GM18868 (cell line): ENCODE data around the gene WRNIP1.
"Not testable (repeated sequence)": the region's sequence is repeated elsewhere in the genome, so short reads cannot be mapped to it uniquely, and the experiment has no call there.

ENCODE experiments used
- ATAC-seq: cut with Tn5 transposase; IDR thresholded peaks from one replicate; pipeline ENCODE4 v1.9.1; 2021; ENCODE audit warnings: mild to moderate bottlenecking, moderate library complexity; ENCODE audit not compliant: unreplicated experiment

The WRNIP1 gene

DNA sequence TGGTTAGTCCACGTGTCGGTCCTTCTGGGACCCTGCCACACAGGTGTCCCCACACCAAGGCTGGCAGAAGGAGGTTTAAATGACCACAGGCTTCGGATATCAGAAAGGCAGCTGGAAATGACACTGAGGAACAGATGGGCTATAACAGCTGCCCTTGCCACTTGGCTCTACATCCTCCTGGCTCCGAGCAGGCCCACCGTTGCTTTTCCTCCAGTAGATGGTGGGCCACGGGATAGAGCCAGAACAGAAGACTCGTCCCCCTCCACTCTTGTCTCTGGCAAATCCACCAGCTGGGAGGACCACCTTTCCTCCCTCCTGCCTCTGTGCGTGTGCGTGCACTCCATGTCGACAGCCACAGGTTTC is 17.6 kb downstream of the WRNIP1 start:
- no peak for ATAC-seq

DNA sequence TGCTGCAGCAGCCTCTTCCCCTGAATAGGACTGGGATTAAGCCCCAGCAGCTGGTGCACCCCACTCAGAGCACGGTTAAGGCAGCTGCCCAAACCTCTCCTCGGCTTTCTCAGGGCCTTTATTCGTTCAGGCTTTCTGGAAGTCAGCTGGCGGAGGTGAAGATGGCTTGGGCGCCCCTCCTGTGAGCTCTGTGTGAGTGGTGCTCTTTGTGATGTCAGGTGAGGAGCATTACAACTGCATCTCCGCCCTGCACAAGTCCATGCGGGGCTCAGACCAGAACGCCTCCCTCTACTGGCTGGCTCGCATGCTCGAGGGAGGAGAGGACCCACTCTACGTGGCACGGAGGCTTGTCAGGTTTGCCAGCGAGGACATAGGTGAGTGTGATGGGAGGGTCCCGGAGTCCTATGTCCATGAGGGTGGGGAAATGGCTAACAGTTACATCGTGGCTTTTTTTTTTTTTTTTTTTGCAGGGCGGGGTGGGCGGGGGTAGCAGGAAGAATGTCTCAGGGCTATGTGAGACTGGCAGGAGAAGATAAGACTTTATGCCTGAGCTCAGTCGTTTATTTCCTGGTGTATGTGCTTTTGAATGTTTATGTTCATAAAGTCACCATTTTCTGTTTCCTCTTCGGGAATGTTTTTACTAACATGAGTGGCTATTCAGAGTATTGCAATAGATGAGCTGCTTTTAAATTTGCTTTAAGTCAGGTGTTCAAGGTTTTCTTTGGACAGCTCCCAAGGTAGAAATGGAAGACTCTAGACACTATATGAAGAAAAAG is 18.2 kb downstream of the WRNIP1 start:
- ATAC-seq = no peak

DNA sequence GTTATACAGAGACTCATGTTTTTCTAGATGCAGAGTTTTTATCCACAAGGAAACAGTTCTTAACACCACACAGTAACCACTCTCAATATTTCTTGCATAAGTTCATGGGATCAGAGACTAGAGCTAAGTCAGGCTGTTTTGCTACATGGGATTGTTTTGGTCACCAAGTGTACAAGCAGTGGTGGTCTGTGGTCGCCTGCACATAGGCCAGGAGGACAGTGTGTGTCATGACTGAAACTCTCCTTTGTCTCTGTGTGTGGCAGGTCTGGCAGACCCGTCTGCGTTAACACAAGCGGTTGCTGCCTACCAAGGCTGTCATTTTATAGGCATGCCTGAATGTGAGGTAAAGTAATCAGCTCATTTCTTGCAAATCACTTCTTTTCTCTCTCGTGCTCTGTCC is 18.9 kb downstream of the WRNIP1 start:
- ATAC-seq = no peak

DNA sequence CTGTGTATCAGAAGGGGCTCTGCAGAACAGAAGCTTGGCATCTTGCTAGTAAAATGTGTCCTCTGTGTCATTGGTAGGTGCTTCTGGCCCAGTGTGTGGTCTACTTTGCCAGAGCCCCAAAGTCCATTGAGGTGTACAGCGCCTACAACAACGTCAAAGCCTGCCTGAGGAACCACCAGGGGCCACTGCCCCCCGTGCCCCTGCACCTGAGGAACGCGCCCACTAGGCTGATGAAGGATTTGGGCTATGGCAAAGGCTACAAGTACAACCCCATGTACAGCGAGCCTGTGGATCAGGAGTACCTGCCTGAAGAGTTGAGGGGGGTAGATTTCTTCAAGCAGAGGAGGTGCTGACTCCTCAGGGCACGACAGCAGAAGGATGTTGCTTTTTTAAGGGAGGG is 19.7 kb downstream of the WRNIP1 start:
- no peak for ATAC-seq

DNA sequence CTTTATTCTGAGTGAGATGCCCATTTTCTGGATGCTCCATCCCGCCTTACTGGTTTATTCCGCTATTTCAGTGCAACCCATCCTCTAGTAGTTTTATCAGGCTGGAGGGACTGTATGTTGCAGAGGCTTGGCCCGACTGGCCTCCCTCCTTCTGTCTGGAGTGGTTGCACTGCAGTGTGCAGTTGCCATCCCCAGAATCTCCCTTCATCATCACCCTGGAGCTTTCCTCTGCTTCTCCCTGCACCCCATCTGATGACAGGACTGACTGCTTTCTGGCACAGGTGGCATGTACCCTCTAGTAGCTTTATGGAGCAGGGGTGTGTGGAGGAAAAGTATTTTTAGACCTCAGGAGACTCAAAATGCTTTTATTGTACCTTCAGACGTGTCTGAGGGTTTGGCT is 21.1 kb downstream of the WRNIP1 start:
- no peak for ATAC-seq

DNA sequence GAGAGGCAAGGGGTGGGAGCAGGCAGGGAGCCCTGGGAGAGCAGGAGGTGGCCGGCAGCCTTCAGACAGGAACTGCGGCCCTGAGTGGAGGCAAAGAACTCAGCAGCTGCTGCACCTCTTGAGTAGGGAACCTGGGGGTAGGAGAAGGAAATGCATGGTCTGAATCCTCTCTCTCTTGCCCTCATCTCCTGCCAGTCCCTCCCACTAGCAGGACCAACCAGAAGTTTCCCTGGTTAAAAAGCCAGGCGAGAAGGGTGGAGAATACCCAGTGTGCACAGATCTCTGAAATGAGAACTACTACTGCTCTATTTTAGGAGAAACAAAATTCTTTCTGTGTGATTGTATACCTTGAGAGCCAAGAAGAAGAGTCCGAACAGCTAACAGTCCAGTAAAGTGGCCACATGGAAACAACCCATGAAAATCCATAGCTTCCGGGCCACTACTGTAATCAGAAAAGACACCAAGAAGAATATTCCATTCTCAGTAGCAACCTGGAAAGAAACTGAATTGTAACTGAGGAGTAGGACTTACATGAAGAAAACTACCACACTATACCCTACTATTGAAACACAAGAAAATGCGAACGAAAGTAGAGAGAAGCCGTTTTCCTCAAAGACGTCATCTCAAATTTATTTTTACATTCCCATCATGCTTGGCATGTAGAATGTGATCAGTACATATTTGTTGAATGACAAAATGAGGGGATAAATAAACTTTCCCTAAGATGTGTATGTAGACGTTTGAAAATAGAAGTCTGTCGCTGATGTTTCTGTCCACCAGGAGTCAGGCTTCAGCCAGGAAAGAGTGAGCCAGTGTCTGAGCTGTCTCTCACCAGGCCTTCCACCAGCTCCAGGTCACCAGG is 25.6 kb downstream of the WRNIP1 start:
- ATAC-seq = peak; percentile 62

DNA sequence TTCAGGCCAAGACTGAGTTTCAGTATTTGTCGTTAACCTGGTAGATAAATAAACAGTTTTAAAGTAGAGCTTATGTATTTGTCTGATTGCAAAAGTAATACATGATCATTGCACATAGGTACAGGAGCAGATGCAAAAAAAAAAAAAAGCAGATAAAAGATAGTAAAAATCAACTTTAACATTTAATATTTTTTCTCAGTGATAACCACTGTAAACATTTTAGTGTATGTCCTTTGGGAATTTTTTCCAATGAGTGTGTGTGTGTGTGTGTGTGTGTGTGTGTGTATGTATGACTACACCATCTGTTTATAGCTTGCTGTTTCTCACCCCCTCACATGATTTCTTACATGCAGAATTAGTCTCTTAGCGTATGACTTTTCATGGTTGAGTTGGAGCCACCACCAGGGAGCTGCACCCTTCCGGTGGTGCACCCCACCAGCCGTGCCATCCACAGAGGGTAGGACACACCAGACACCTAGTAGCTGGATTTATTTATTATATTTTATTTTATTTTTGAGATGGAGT is 26.3 kb downstream of the WRNIP1 start:
- no peak for ATAC-seq

DNA sequence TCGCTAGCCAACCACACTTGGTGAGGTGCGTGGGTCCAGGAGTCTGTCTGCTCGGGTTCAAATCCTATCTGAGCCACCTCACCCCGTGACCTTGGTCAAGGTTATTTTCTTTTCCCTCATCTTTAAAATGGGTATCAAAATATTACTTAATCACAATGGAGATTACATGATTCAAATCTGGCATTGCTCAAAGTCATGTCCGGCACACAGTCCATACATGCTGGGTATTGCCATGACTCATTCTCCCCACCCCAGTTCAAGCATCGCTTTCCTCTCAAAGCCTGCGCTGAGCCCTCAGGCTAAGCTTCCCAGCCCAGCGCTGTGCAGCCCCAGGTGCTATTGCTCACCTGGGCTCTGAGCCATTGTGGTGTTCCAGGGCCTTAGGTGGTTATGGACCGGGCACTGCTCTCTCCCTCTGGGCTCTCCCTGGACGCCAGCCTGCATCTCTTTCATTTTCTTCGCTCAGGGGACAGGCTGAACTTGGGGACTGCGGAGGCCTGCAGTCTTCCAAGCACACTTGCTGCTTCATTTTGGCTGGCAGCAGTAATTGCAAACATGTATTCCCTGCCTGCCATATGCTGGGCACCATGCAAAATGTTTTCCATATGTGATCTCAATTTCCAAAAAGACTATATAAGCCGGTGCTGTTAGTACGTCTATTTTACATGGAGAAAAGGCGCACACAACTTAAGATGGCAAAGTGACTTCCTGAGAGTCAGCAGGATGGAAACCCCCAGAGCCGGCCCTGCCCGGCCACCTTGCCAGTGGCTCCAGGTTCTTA is 27.3 kb downstream of the WRNIP1 start:
- ATAC-seq = no peak

DNA sequence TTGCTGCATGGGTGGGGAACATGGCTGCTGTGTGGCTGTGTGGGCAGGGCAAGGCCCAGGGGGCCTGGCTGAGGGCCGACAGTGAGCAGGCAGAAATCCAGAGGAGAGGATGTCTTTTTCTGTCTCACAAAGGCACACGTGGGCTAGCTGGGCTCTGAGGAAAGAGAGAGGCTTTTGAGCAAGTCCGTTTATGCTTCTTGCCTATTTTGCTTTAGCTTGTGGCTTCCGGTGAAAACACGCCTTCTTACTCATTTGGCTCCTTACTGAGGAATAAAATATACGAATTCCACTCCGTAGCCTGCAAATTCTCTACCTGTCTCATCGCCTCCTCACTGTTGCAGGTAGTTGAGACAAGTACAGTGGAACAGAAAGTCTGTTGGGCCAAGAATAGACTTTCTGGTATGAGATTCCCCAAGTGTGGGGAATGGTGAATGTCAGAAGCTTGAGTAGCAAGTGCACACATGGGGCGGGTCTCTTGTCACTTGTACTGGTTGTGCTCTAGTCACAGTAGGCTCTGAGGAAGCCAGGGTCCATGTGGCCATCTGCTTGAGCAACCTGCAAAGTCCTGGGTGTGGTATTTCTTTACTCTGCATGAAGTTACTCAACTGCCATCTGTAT is 28.4 kb downstream of the WRNIP1 start:
- ATAC-seq = no peak

DNA sequence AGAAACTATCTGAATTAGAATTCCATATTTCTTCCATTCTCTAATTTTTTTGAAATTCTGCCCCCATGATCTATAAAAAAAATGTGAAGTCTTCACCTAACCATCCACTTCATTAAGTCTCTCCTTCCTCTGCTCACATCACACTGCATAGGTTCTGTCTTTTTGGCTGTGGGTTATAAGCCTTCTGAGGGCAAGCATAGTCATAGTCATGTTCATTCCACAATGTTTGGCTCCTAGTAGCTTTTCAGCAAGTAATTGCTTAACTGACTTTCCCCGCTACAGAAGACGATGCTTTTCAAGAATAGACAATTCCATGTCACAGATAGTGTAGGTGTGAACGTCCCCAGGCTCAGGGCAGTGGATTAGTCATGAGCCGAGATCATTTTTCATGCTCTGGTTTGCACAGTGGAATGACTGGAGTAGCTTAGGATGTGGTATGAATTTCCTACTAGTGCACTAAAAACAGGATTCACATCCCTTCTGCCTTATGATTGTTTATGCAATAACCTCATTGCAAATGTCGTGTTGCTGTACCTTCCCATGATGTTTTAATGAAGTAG is 29.1 kb downstream of the WRNIP1 start:
- no peak for ATAC-seq

DNA sequence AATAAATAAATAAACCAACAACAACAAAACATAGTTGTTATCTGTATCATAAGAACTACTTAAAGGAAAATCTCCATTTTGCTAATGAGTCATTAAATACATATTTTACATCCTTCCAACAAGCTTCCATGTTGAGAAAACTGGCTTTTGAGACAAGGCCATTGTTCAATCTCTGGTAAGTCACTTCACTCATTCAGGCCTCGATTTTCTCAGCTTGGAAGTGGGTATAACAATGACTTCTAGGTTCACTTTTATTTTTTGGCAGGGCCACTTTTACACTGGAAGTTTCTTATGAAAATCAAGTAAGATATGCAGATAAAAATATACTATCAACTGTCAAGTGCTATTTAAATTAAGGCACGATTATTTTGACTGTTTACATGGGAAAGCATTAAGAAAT is 30.0 kb downstream of the WRNIP1 start:
- ATAC-seq = no peak

DNA sequence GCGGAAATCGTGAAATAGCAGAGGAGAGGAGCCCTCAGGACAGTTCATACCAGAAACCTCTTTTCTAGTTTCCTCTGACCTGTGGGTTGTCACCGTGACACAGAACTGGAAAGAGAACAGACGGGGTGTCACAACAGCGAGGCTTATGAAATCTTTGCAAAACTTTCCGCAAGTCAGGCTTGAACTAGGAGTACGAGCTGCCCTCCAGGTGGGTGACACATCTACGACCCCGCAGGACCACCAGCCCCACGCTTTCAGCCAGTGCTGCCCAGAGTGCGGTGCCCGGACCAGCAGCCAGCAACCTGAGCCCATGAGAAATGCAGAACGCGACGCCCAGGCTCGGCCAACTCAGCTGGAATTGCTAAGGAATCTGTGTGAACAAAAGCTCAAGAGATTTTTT is 30.8 kb downstream of the WRNIP1 start:
- no peak for ATAC-seq

DNA sequence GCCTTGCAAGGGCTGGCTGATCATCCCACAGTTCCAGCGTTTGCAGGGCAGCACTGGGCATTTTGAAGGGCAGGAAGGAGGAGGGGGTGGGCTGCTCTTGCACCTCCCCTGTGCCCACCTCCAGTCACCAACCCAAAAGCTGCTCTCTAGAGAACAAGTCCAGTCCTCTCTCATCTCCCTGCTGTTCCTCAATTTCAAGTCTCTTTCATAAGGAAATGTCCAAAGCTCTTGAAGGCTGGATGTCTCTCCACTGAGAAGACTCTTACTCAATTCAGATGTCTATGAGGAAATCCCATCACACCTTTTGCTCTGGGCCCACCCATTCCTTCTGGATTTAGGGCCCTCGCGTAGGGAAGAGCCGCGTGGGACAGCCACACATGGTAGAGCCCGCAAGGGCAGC is 31.7 kb downstream of the WRNIP1 start:
- ATAC-seq = no peak

DNA sequence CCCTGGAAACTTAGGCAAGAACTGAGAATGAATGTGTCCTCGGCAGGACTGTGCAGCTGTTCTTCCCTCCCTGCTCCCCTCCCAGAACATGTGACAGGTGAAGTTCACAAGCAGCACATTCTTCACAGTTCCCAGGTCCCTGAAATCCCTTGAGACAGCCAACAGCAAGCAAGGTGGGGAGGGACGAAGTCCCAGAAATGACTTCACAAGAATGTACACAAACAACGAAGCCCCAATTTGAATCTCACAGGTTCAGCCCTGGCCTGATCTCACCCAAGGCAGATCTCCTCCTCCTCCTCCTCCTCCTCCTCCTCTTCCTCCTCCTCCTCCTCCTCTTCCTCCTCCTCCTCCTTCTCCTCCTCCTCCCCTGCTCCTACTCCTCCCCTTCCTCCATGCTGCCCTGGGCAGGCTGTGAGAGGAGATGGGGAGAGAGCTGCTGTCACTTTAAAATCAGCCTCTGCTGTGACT is 32.4 kb downstream of the WRNIP1 start:
- no peak for ATAC-seq

DNA sequence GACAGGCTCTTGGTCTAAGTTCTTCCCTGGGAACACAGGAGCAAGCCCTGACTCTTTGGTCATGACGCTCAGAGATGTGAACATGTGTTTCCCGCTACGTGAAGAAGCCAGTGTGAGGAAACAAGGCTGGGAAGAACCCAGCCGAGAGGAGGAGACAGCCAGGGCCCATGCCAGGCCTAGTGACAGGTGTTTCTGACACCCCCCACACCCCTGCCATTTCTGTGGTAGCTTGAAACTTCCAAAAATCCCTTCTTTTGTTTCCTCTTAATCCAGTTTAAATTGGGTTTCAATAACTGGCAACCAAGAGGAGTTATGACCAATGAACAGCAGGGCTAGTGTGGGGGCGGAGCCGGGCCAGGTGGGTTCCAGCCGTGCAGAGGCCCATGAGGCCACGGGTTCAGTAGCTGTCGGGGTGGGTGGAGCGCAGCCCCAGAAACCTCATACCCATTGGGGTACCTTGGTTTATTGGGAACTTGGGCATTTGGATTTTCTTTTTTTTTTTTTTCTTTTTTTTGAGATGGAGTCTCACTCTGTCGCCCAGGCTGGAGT is 33.5 kb downstream of the WRNIP1 start:
- ATAC-seq = no peak

DNA sequence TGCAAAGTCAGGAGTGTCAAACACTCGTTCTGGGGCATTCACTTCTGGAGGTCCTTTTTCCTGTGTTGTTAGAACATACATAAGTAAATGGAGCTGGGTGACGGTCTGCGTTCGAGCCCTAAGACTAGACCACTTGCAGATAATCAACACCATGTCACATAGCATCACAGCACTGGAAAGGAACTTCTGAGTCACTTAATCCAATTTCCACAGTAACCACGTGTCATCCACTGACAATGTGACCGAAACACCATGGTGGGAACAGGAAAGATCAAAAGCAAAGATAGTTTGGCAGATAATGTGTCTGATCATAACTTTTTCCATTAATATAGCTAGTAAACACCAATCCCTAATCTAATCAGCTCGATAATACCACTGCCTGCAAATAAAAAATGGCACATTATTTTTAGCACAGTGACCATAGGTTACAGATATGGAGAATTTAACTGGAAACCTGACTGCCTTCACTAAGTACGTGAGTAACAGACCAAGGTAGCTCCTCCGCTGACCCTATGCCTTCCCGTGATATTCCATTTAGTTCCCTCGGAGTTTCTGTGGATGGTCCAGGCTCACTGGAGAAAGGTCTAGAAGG is 34.8 kb downstream of the WRNIP1 start:
- ATAC-seq = no peak

DNA sequence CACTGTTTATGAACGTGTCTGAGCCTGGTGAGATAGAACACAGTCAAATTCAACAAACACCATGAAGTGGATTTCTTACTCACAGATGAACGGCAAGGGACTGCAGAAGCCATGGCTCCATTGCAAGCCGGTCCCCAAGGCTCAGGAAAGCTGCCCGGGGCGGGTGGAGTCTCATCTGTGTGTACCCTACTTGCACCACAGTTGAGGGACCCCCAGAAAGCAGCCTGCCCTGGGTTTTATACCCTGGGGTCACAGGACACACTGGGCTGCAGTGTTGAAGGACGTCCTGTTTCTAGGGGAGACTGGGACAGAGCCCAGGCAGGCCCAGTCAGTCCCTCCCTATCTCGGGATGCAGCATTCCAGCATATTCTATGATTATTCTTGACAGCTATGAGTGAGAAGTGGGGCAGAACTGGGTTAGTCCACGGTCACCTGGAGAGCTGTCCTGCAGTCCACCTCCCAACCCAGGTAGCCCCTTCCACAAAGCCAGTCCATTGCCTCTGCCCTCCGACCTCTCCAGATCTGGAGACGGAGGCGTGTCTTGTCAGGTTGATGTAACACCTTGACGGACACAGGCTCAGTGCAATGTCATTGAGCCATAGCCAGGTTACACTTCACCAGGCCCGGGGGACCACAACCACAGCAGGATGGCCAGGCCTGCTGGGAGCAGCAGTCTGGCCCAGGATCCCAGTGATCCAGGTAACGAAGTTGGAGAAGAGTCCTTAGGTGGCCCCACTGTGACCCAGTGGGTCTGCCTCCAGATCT is 35.5 kb downstream of the WRNIP1 start:
- no peak for ATAC-seq

DNA sequence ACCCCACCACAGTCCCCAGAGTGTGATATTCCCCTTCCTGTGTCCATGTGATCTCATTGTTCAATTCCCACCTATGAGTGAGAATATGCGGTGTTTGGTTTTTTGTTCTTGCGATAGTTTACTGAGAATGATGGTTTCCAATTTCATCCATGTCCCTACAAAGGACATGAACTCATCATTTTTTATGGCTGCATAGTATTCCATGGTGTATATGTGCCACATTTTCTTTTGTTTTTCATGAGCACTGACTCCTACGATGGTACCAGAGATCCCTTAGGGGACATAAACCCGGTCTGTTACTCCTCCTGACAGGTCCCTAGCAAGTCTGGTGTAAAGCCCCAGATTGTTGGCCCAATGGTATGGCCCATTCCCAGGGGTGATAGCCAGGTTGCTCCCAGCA is 36.5 kb downstream of the WRNIP1 start:
- ATAC-seq = not testable (repeated sequence)

DNA sequence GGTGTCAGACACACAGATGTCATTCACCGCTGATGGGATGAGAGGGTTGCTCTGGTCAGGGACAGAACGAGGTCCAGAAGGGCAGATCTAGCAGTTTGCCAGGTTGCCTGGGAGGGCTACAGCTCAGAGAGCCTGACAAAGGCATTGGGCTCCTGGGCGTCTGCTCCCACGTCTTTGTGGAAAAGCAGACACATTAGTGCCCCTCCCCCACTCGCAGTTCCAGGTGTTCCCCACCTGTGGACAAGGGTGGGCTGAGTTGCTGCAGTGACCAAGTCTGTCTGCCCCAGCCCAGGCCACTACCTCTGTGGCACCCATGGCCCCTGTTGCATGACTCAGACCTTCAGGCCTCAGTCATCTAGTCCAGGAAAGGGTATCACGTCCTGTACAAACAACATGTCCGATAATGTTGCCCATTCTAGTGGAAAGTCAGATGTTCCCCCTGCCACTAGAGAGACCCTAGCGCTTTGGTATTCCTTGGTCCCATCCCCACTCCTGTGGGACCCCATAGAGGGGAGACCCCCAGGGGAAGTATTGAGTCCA is 37.4 kb downstream of the WRNIP1 start:
- ATAC-seq = no peak
